ENCODE measurements around the gene CNTLN. TPM values are rescaled to one million over a fixed set of nuclear protein-coding genes. Genes with fewer than 3 reads are reported as not detected.

Gene CNTLN
- total and polyA plus RNA-seq, 2 of the 8 experiments (the other 6 are each of a cell fraction or from before 2014, with no cell fraction given), result 4.8 to 10.8 TPM

GRCh38 chr9:17535176-17535575 lies 400.3 kb downstream of the CNTLN start:
- Histone ChIP-seq H2BK20ac (ENCODE audit: low read length) (no peak overlapping the region), H2BK5ac (ENCODE audit: low read depth, low read length) (no peak overlapping the region), H2BK12ac (ENCODE audit: low read depth, low read length) (no peak overlapping the region), H3K27ac (ENCODE audit: low read depth, low read length) (no peak overlapping the region), H3K23me2 (ENCODE audit: low read depth, low read length) (no peaks in the 10 kb centered on the region), H4K8ac (ENCODE audit: extremely low read depth, insufficient read depth, low read length) (no peak overlapping the region), H3K14ac (ENCODE audit: insufficient read length) (no peak overlapping the region), H3K18ac (ENCODE audit: extremely low read depth, low read length) (no peak overlapping the region), H2BK120ac (replicated peaks; ENCODE audit: low read depth, low read length) (no peak overlapping the region), H3K23ac (ENCODE audit: insufficient read length) (no peak overlapping the region), H3K9me3 (ENCODE audit: insufficient read depth in 2 of 2, low read depth in 1 of 2, low read length in 1 of 2) (peaks cover 15% of the 10 kb centered on the region in 2 experiments; a peak in 3 of 4 replicates), H3K56ac (replicated peaks; ENCODE audit: insufficient read length, low read depth, low read length) (no peak overlapping the region), H3K27me3 (replicated peaks in 1 of 4; ENCODE audit: control insufficient read depth in 3 of 4, extremely low read depth in 1 of 4, insufficient read depth in 3 of 4, low read length in 3 of 4) (no peaks in the 10 kb centered on the region), H3K4me2 (ENCODE audit: insufficient read depth in 1 of 2, low read depth in 2 of 2, low read length in 2 of 2) (no peak overlapping the region), H4K5ac (ENCODE audit: insufficient read length, low read depth, low read length) (no peak overlapping the region), H3K79me2 (ENCODE audit: control insufficient read depth in 1 of 2, insufficient read depth in 2 of 2, low read length in 2 of 2) (no peaks in the 10 kb centered on the region), H3K79me1 (ENCODE audit: low read depth, low read length) (no peaks in the 10 kb centered on the region), H4K20me1 (replicated peaks in 1 of 2; ENCODE audit: control insufficient read depth in 1 of 2, insufficient read depth in 2 of 2, low read length in 2 of 2) (no peaks in the 10 kb centered on the region), H3K9ac (replicated peaks in 1 of 4; ENCODE audit: extremely low read depth in 1 of 4, low read depth in 3 of 4, low read length in 3 of 4) (no peak overlapping the region), H2BK15ac (ENCODE audit: low read length) (no peak overlapping the region), H3K4ac (replicated peaks; ENCODE audit: insufficient read length, low read depth, low read length) (no peak overlapping the region), H3K4me1 (replicated peaks in 1 of 4; ENCODE audit: control insufficient read depth in 3 of 4, insufficient read depth in 4 of 4, low read length in 3 of 4) (no peaks in the 10 kb centered on the region; a peak in 1 of 7 replicates), H4K91ac (replicated peaks; ENCODE audit: insufficient read length, low read length) (no peak overlapping the region), H3K36me3 (ENCODE audit: control insufficient read depth in 2 of 4, insufficient read depth in 4 of 4, low read length in 3 of 4) (no peaks in the 10 kb centered on the region; a peak in 1 of 8 replicates), H2AFZ (ENCODE audit: low read length) (no peak overlapping the region), H3K4me3 (ENCODE audit: extremely low read depth in 1 of 4, insufficient read depth in 2 of 4, low read depth in 3 of 4, low read length in 4 of 4) (no peak overlapping the region), H2AK5ac (ENCODE audit: low read depth, low read length) (no peak overlapping the region)
- WGBS, 2 experiments (ENCODE audit: extremely low coverage in 1 of 2, insufficient coverage in 1 of 2, insufficient read length in 1 of 2, insufficient replicate concordance in 2 of 2, low coverage in 1 of 2, low lambda C conversion rate in 2 of 2, missing lambda C conversion rate in 1 of 2), result 95% methylated on average over 3 of the region's 3 CpGs; no CpG with 5 or more reads in 1 of the 2 experiments
- FAIRE-seq (no peak), DNase-seq (ENCODE audit: low read depth in 1 of 2, low spot score in 2 of 2) (no peak)
- ChIA-PET CTCF (ENCODE audit: partially characterized antibody) (interaction anchor here (1.0 to 9.5 kb wide), 2 partner anchors 214 to 268 kb away, joined by 3 to 95 read pairs; no protein-coding TSS in a partner anchor), POLR2A (ENCODE audit: partially characterized antibody) (no interaction called here)
- TF ChIP-seq EZH2 (IDR thresholded peaks at IDR 0.05; ENCODE audit: low read depth, low read length, severe bottlenecking), result no peak
- no peak for TF ChIP-seq GABPA (IDR thresholded peaks at IDR 0.05; ENCODE audit: borderline replicate concordance, insufficient read depth, low read length)
- no peak for TF ChIP-seq SIX5 (IDR thresholded peaks at IDR 0.05; ENCODE audit: low read depth, low read length)
- TF ChIP-seq SUZ12 (IDR thresholded peaks at IDR 0.05; ENCODE audit: low read length), result no peak
- no peak for TF ChIP-seq SP4 (IDR thresholded peaks at IDR 0.05; ENCODE audit: low read length)
- TF ChIP-seq SIN3A (conservative IDR thresholded peaks at IDR 0.05 in 1 of 2, IDR thresholded peaks at IDR 0.05 in 1 of 2; ENCODE audit: low read depth in 1 of 2, low read length in 2 of 2), result no peak
- TF ChIP-seq NRF1 (IDR thresholded peaks at IDR 0.05; ENCODE audit: low read depth, low read length), result no peak
- no peak for TF ChIP-seq ASH2L (IDR thresholded peaks at IDR 0.05; ENCODE audit: low read length)
- no peak for TF ChIP-seq PHF8 (conservative IDR thresholded peaks at IDR 0.05; ENCODE audit: low read depth, low read length)
- TF ChIP-seq YY1 (IDR thresholded peaks at IDR 0.05; ENCODE audit: low read depth, low read length), result no peak
- TF ChIP-seq TAF7 (optimal IDR thresholded peaks at IDR 0.05; ENCODE audit: borderline replicate concordance, low read depth, low read length), result no peak
- no peak for TF ChIP-seq POLR2AphosphoS5 (IDR thresholded peaks at IDR 0.05; ENCODE audit: low read depth, low read length)
